CD4-positive, alpha-beta T cell treated with Interleukin-17A for 4 hours (primary cell): ENCODE data around the gene PHACTR2.

Experiments used
- DNase-seq: peaks from one replicate; pipeline ENCODE4 v3.0.0-alpha.2; 2020; ENCODE audit warnings: mixed read lengths

Gene PHACTR2

DNA sequence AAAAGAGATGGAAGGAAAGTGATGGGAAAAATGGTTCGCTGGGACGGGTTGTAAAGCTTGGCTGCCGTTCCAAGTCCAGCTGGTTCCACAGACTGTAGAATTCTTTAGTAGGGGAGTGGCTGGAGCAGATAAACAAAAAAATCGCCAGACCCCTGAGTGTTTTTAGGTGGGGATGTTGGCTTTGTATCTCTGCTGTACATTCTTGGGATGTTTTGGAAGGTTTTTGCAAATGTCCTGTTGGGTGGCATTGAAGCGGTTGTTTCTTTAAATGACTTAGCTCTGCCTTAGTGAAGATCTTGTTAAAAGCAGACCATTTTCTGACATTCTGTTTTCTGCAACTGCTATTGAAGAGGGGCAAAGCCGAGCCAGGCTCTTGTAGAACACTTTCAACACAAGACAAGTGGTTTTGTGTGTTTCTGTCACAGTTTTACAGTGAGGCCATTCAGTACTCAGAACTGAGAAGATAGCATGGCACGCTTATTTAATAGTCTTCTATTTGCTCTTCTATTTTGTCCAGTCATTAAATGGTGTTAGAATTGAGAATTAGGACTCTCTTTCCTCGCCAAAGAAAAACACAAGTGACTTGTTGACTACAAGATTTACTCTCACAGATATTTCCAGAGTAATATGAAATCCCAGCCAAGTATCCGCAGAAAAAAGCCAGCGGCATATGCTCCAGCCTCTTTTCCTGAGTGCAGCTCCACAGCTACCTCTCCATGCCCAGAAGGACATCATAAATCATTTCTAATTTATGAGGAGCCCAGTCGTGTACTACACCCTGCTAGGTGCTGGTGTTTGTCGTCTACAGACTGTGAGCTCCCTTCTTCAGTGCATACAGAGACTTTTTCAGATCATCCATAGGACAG is 65.8 kb downstream of the PHACTR2 start:
- DNase-seq, result no peak

DNA sequence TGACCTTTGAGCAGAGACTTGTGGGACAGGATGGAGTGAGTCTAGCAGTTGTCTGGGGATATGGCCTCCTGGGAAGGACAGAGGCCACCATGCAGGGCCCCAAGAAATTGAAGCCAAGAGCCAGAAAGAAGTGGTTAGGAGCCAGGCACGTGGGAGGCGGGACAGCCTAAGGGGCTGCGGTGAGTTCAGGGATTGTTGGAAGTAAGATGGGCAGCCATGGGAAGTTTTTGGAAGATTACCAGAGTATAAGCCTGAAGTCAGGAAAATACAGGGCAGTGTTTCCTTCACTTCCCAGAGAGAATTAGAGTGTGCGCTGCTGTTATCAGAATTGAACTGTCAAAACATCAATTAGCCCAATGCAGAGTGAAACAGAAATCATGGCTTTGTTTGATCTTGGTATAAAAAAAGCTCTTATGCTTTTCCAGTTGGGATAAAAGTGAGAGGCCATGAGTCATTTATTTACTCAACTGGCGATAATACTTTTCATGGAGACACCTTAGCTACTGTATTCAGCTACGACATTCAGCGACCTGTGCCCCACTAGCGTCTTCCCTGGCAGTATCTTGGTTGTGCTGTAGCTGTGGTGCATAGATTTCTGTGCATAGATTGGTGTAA is 66.9 kb downstream of the PHACTR2 start:
- no peak for DNase-seq

DNA sequence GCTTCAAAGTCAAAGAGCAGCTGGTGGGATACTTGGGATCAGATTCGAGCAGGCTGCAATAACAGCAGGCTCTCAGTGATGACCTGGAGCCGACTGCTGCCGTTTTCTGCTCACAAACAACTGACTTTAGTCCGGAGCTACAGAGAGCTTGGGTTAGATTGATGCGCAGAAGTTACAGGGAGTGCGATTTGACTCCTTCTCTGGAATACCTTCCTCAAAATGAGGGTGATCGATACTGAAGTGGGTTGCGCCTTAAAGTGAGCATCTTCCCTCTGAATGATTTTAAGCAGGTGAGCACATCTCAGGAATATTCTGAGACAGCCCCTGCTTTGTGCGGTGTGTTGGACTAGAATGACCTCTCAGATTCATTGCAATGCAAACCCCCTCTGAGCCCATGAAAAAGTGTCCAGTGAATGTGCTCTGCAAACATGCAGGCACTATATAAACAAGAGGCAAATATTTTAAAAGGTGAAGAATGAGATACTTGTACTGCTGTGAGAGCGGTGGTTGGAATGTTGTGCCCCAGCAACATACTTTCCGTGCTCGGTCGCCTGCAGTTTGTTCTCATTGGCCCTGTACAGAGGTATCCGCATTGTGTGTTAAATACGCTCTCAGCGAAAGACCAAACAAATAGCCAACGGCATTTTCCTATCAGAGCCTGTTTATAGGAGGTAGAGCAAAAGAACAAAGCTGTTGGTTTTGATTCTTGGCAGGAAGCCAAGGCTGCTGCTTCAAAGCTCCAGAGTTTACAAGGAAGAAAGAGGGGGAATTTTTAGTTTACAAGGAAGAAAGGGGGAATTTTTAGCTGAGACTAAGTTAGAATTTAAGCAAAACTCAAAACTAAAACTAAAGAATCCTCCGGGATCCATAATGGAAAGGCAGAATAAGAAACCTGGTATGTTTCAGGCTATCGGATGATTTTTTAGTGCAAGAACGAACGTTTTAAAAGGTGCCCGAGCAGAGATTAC is 67.7 kb downstream of the PHACTR2 start:
- DNase-seq, result no peak

DNA sequence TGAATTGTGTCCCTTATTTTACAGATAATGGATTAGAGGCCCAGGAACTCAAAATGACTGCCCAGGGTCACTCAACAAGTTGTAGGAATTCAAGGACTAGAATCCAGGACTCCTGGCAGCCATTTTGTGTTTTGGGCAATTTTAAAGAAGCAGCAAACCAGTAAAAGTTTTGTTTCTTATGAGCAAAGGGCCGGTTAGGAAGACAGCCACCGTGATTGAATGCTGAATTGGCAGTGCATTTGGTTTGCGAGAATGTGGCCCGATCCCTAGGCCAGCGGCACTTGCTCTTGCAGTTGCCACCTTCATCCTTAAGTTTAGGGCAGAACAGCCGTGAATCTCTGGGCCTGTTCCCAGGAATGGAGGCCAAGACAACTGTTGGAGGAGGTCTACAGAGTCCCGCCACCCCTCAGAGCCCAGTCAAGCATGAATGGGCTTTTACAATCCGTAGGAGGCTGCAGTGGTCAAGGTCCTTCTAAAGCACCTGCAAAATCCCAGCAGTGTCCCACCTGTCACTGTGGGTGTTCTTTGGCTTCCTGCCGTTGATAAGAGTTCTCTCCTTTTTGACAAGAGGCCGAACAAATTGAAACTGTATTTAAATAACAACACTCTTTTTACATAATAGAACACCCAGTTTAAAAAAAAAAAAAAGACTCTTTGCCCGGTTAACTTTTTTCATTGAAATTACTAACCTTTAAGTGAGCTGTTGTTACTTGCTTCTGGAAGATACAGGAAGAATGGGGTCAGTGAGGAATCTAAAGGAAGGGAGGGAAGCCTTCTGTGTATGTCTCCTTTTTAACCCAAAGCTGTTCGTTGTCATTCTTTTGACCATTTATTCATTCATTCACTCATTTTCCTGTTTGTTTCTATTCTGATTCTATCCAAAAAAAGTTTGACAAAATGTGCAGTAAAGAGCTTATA is 68.7 kb downstream of the PHACTR2 start:
- DNase-seq, result no peak

DNA sequence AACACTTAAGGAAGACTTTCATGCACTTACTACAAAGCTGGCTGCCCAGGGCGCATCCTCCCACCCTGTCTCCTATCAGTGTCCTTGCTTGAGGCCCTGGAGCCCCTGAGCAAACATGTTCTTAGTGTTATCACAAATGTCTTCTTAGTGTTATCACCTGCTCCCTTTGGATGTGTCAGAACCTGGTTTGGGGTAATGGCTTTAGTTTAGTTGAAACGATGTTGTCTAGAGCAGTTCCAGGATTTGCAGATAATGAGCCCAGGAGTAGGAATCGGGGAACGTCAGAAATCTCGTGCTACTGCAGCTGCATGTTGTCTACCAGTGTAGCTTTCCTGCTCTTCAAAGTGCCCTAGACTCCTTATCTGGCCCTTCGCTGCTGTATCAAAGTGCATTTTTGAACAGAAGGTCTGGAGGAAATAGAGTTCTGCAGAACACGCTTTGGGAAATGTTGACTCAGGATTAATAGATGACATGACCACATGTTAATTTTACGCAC is 69.6 kb downstream of the PHACTR2 start:
- no peak for DNase-seq

DNA sequence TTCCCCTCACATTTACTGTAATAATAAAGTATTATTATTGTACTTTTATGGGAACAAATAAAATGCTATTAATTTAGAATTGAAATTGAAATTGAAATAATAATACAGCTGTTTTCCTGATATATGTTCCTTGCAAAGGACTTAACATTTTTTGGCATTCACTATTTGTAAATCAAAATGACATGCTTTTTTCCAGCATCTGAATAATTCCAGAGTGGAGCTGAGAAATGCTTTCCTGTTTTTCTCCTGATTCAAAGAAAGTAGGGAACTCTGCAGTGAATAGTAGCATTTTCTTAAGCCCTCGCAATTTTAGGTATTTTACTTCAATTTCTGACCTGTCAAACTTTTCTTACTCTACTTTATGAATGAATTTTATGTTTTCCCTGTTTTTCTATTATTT is 72.1 kb downstream of the PHACTR2 start:
- DNase-seq, result no peak

DNA sequence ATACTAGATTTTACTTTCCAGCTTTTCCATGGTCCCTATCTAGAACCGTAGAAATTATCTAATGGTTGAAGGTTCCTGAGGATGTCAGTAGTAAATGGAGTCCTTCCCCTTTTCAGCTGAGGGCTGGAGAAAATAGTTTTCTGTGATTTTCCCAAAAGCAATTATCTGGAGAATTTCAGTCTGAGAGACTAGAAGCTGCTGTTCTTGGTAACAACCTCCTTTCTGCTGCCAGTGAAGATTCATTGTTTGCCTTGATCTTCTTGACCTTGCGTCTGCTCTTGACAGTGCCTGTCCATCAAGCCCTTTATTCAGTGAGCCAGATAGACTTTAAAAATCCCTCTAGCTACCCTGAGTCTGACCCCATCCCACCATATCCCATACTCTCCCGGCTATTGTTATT is 73.1 kb downstream of the PHACTR2 start:
- no peak for DNase-seq

DNA sequence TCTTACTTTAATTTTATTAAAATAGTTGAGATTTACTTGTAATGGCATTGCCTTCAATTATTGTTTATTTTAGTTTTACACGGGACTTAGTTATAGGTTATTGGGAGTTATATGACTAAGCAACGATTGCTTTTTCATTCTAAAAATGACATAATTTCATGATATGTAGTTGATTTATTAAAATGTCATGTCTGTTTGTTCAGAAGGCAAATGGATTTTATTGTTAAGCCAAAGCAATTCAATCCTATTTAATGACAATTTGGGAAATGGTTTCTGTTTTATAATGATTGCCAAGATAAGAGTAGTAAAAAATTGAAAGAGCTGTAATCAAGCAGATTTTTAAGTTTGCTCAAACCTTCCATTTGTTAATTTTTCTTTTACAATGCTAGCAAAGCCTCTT is 74.7 kb downstream of the PHACTR2 start:
- no peak for DNase-seq

DNA sequence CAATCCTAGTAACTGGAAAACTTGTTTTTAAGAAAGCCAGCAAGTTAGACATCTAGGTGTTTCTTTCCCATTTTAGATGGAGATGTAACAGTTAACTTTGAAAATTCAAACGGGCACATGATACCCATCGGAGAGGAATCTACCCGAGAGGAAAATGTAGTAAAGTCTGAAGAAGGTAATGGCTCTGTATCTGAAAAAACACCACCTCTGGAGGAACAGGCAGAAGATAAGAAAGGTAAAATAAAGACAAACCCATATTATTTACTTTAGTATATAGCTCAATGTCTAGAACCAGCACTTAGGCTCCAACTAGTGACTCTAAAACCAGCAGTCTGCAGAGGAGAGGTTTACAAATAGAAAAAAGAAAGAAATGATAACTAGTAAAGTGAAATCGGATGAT is 75.9 kb downstream of the PHACTR2 start:
- DNase-seq, result no peak

DNA sequence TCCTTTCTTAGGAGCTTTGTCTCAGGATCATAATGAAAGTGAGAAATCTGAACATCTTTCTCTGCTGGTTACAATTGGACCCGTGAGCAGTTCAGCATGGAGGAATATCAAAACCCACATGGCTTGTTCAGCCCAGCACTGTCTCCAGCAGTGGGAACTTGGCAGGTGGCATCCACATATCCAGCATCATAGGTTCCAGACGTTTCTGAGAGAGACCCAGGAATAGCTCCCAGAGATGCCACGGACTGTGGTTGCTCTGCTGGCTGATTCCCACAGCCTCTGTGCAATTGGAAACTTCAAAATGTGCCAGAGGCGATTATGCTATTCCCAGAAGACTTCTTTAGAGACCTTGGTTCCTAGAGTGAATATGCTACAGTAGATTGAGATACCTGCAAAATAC is 76.4 kb downstream of the PHACTR2 start:
- no peak for DNase-seq

DNA sequence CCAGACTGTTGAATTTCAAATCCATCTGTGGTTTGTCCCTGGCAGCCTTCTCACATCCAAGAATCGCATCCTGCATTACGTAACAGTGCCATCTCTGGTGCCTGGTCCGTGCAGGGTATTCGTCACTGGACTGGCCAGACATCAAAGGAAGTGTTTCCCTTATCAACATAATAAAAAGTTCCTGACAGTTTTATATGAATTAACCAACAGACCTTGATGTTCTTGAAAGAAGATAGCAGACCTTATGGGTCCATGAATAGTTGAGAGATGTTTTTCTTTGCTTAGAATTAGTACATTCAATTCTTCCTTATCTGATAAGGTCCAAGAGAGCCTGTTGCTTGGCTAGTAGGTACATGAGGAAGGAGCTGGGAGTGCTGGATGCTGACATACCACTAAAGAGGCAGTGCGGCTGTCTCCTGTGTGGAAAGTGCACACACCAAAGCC is 77.6 kb downstream of the PHACTR2 start:
- no peak for DNase-seq

DNA sequence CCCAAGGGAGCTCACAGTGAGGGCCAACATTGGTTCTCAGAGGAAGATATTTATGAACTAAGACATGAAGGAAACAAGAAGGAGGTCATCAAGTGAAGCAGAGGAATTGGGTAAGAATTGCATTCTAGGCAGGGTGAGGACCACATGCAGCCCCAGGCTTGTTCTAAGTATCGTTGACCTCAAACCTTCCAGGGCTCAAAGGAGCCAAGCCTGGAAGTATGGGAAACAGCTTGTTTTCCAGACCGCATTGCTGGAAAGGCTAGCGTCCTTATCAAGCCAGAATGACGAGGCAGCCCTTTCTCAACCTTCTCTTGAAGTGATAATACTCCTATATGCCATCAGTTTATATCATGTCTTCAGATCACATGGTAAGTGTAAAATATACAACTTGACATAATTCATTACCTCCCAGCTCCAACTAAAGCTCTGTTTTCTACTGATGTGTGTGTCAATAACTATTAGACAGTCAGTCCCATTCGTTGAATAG is 79.6 kb downstream of the PHACTR2 start:
- no peak for DNase-seq

DNA sequence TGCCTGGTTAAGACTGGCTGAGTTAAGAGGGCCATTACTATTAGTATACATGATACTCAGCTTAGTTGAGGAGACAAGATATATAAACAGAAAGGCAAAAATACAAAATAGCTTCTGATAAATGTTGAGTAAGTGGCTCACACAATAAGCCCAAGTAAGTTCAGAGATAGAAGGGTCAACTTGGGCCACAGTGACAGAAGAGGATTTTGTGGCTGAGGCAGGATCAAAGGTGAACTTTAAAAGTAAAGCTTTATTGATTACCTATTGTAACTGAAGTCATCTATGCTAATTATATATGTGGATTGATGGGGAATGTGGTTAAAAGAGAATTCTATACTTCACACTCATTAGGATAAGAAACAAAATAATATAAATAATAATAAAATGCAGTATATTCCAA is 80.8 kb downstream of the PHACTR2 start:
- DNase-seq, result no peak

DNA sequence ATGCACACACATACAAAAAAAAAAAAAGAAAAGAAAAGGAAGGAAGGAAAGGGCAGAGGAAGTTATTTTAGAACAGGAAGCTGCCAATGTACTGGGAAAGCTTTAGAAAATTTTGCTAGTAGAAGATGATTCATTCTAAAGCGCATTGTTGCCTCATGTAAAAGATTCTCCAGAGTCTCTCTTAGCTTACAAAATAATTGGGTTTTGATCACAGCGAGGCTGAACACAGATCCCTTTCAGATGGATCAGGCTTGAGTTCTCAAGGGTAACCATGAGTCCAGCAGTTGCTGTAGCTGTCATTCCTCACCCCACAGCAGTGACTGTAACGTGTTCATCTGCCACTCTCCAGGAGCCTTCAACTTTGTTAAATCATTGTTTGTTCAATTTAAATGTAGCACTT is 81.9 kb downstream of the PHACTR2 start:
- DNase-seq, result no peak

DNA sequence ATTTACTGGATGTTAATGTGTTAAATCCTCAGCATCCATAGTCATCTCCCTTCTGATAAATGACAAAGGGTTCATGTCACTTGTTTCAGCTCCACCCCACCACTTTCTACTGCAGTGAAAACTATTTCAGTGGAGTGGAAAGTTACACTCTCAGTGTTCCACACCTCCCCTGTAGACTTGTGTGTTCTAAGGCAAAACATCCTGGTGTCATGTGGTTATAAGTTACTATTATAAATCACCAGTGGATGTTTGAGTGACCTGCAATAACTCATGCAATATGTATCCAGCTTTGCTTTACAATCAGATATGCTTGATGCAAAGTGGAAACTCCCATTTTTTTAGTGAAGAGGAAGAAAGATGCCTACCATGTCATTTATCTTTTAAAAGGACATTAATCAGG is 83.3 kb downstream of the PHACTR2 start:
- no peak for DNase-seq

DNA sequence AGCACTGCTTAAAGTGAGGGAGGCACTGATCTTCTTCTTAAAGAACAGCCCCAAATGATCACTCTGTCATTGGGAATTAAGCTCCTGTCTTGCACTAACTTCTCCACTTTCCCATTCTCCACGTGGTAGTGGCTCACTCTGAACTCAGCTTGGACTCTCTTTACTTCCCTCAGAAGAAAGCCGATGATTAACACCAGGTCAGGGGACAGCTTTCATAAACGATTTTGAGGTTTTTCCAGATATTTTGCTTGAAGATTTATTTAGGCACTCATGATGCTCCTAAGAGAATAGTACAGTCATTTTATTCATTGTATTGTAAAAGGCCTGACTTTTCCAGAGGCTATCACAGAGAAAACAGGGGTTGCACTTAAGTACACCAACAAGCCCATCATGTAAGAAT is 84.4 kb downstream of the PHACTR2 start:
- no peak for DNase-seq

DNA sequence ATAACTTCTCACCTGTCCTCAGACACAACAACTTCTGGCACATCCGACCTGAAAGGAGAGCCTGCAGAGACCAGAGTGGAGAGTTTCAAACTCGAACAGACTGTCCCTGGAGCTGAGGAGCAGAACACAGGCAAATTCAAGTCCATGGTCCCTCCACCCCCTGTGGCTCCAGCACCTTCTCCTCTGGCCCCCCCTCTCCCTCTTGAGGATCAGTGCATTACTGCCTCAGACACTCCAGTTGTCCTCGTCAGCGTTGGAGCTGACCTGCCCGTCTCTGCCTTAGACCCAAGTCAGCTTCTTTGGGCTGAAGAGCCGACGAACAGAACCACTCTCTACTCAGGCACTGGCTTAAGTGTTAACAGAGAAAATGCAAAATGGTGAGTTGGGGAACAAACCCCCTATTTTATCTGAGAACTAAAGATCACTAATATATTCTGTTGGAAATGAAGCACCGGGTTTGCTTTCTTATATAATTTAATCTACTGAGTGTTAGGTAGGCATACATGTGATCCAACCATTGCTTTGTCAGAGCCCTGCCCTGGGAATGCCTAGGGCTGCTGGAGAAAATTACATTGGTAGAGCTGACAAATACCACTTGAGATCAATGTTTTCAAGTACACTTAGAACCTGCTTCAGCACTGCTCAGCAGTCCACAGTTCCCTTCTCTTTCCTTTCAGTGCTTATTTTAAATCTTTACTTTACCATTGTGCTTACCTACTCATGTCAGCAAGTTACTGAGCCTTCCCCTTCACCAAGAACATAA is 87.8 kb downstream of the PHACTR2 start:
- DNase-seq, result no peak

DNA sequence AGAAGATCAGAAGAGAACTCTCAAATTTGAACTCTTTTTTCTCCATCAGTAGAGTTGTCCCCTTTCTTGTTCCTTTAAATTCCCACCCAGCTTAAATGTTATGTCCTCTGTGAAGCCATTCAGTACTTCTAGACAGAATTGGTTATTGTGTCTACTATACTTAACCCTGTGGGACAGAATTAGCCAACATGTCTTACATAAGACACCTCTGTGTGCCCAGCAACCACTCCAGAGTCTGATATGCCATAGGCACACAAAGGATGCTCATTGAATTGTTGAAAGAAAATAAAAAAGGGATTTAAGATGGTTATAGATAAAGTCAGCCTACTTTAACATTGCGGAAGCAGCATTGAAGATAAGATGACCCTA is 88.4 kb downstream of the PHACTR2 start:
- no peak for DNase-seq

DNA sequence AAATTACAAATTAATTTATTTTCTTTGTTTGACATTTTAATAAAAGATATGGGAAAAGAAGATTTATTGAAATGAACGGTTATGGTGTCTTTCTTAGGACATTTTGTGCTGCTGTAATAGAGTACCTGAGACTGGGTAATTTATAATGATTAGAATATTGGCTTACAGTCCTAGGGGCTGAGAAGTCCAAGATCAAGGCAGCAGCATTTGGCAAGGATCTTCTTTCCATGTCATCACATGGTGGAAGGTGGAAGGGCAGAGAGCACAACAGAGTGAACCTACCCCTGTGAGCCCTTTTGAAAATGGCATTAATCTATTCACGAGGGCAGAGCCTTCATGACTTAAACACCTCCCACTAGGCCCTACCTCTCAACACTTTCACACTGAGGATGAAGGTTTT is 89.7 kb downstream of the PHACTR2 start:
- no peak for DNase-seq

DNA sequence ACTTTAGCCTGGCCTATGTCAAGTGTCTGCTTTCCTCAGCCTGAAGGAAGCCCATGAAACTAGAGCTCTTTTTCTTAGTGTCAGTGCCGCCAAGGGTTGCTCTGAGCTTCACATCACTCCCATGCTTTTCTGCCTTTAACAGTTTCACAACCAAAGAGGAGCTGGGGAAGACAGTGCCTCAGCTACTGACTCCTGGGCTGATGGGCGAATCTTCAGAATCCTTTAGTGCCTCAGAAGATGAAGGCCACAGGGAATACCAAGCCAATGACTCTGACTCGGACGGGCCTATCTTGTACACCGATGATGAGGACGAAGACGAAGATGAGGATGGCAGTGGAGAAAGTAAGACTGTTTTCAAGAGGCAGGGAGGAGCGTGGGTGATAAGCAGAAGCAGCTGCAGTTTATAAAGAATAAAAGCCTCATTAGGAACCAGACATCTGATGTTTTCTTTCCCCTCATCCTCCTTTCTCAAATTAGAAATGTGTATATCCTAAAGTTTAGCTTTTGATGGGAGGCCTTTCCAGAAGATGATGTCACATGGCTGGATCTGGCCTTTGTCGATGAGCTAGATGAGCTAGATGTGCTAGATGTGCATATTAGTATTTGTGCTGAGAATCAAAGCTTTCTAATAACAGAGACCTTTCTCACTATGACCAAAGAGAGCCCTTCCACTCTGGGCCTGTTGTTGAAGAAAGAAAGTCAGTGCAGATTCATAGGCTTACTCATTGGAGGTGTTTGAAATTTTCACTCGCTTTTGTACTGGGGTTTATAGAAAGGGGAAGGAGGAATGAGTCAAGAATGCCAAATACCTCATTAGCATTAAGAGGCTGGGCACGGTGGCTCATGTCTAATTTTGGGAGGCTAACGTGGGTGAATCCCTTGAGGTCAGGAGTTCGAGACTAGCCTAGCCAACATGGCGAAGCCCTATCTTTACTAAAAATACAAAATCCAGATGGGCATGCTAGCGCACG is 94.6 kb downstream of the PHACTR2 start:
- DNase-seq, result no peak
